BLaER1 (cell line): ENCODE measurements around the gene ETV5.

ENCODE experiments used
- H3K27ac ChIP-seq: shearing (Covaris generic); formaldehyde crosslinking; 2 replicates; pipeline ENCODE4 v1.8.1; 2022
- H3K27me3 ChIP-seq: shearing (Covaris generic); formaldehyde crosslinking; 2 replicates; pipeline ENCODE4 v1.8.1; 2022
- H3K36me3 ChIP-seq: shearing (Covaris generic); formaldehyde crosslinking; 2 replicates; pipeline ENCODE4 v1.8.1; 2022
- H3K4me1 ChIP-seq: shearing (Covaris generic); formaldehyde crosslinking; 2 replicates; pipeline ENCODE4 v1.8.1; 2022
- H3K4me2 ChIP-seq: shearing (Covaris generic); formaldehyde crosslinking; 2 replicates; pipeline ENCODE4 v1.8.1; 2022
- H3K4me3 ChIP-seq: shearing (Covaris generic); formaldehyde crosslinking; 2 replicates; pipeline ENCODE4 v1.8.1; 2022
- H3K9ac ChIP-seq: shearing (Covaris generic); formaldehyde crosslinking; 2 replicates; pipeline ENCODE4 v1.8.1; 2022
- H3K9me3 ChIP-seq: shearing (Covaris generic); formaldehyde crosslinking; 2 replicates; pipeline ENCODE4 v1.8.1; 2022
- H4K20me1 ChIP-seq: shearing (Covaris generic); formaldehyde crosslinking; 2 replicates; pipeline ENCODE4 v1.8.1; 2022
- Cebpa-rat ChIP-seq: shearing (Covaris generic); IDR thresholded peaks from 2 replicates; pipeline ENCODE4 v1.8.1; 2022

Gene ETV5

GRCh38 chr3:186143250-186143649, 34.4 kb upstream of the ETV5 start:
- Histone ChIP-seq H3K36me3 (0 out of 2 replicates have a peak, but pooled peaks cover 6% of the 10 kb centered on the region), H3K9me3 (peaks cover 11% of the 10 kb centered on the region), H3K4me1 (peaks cover 98% of the 10 kb centered on the region), H3K4me3 (no peak overlapping the region), H4K20me1 (no peaks in the 10 kb centered on the region), H3K27ac (peak overlapping the region; percentile 95), H3K4me2 (peak overlapping the region; percentile 83), H3K9ac (peak overlapping the region; percentile 79; the same call in 1 of the 2 replicates), H3K27me3 (no peaks in the 10 kb centered on the region)
- no peak for TF ChIP-seq Cebpa-rat

- Histone ChIP-seq H3K4me3 (peak overlapping the region; percentile 22; the same call in 1 of the 2 replicates), H3K9ac (peak overlapping the region; percentile 79), H3K4me2 (peak overlapping the region; percentile 83), H3K27ac (peak overlapping the region; percentile 95), H3K4me1 (peaks cover 98% of the 10 kb centered on the region), H3K27me3 (no peaks in the 10 kb centered on the region), H3K36me3 (0 out of 2 replicates have a peak, but pooled peaks cover 1% of the 10 kb centered on the region), H3K9me3 (peaks cover 3% of the 10 kb centered on the region; the same call in 1 of the 2 replicates), H4K20me1 (no peaks in the 10 kb centered on the region)
- no peak for TF ChIP-seq Cebpa-rat
Observed at GRCh38 chr3:186142393-186142932, 33.6 kb upstream of the ETV5 start.

- Histone ChIP-seq H3K27me3 (no peaks in the 10 kb centered on the region), H3K4me3 (peak overlapping the region; percentile 22; the same call in 1 of the 2 replicates), H4K20me1 (no peaks in the 10 kb centered on the region), H3K4me2 (peak overlapping the region; percentile 83), H3K4me1 (peaks cover 98% of the 10 kb centered on the region), H3K27ac (peak overlapping the region; percentile 95), H3K9ac (peak overlapping the region; percentile 79), H3K9me3 (no peaks in the 10 kb centered on the region), H3K36me3 (no peaks in the 10 kb centered on the region)
- TF ChIP-seq Cebpa-rat: no peak
Observed at GRCh38 chr3:186141790-186142189, 32.9 kb upstream of the ETV5 start.

- no peaks in the 10 kb centered on the region for H3K9me3 ChIP-seq
- H4K20me1 ChIP-seq: no peaks in the 10 kb centered on the region
- TF ChIP-seq Cebpa-rat: no peak
- H3K27me3 ChIP-seq: no peaks in the 10 kb centered on the region
- H3K9ac ChIP-seq: no peak overlapping the region; the same call in 1 of the 2 replicates
- H3K4me1 ChIP-seq: peaks cover 98% of the 10 kb centered on the region
- peak overlapping the region; percentile 45 for H3K4me2 ChIP-seq
- no peak overlapping the region for H3K4me3 ChIP-seq
- H3K36me3 ChIP-seq: no peaks in the 10 kb centered on the region
- H3K27ac ChIP-seq: peak overlapping the region; percentile 64
Observed at GRCh38 chr3:186138272-186138981, 29.5 kb upstream of the ETV5 start.

- H3K9ac ChIP-seq: no peak overlapping the region
Observed at GRCh38 chr3:186137051-186137685, 28.3 kb upstream of the ETV5 start.

GRCh38 chr3:186133980-186134379, 25.1 kb upstream of the ETV5 start:
- peak overlapping the region; percentile 15; the same call in 1 of the 2 replicates for H3K27ac ChIP-seq
- peaks cover 90% of the 10 kb centered on the region for H3K4me1 ChIP-seq
- peak overlapping the region; percentile 57 for H3K4me2 ChIP-seq
- H3K27me3 ChIP-seq: no peaks in the 10 kb centered on the region
- H3K4me3 ChIP-seq: no peak overlapping the region
- TF ChIP-seq Cebpa-rat: no peak
- H3K9me3 ChIP-seq: peaks cover 10% of the 10 kb centered on the region; the same call in 1 of the 2 replicates
- no peaks in the 10 kb centered on the region for H3K36me3 ChIP-seq
- no peaks in the 10 kb centered on the region for H4K20me1 ChIP-seq
- no peak overlapping the region; the same call in 1 of the 2 replicates for H3K9ac ChIP-seq

More at GRCh38 chr3:186137051-186137685, 28.3 kb upstream of the ETV5 start:
- H3K4me2 ChIP-seq: peak overlapping the region; percentile 45
- TF ChIP-seq Cebpa-rat: no peak
- peaks cover 100% of the 10 kb centered on the region for H3K4me1 ChIP-seq
- peaks cover 4% of the 10 kb centered on the region; the same call in 1 of the 2 replicates for H3K9me3 ChIP-seq
- peak overlapping the region; percentile 64 for H3K27ac ChIP-seq
- H3K27me3 ChIP-seq: no peaks in the 10 kb centered on the region
- no peak overlapping the region for H3K4me3 ChIP-seq
- no peaks in the 10 kb centered on the region for H3K36me3 ChIP-seq
- no peaks in the 10 kb centered on the region for H4K20me1 ChIP-seq

GRCh38 chr3:186132487-186132886, 23.6 kb upstream of the ETV5 start:
- no peaks in the 10 kb centered on the region for H3K27me3 ChIP-seq
- H3K4me1 ChIP-seq: peaks cover 90% of the 10 kb centered on the region
- no peak overlapping the region for H3K9ac ChIP-seq
- no peak overlapping the region for H3K27ac ChIP-seq
- H3K4me3 ChIP-seq: no peak overlapping the region
- no peaks in the 10 kb centered on the region for H3K36me3 ChIP-seq
- no peaks in the 10 kb centered on the region for H4K20me1 ChIP-seq
- H3K9me3 ChIP-seq: peaks cover 10% of the 10 kb centered on the region; the same call in 1 of the 2 replicates
- peak overlapping the region; percentile 57 for H3K4me2 ChIP-seq
- no peak for TF ChIP-seq Cebpa-rat

- peaks cover 66% of the 10 kb centered on the region for H3K4me1 ChIP-seq
- no peak for TF ChIP-seq Cebpa-rat
Observed at GRCh38 chr3:186129206-186129605, 20.3 kb upstream of the ETV5 start.

GRCh38 chr3:186128158-186128557, 19.3 kb upstream of the ETV5 start:
- peaks cover 56% of the 10 kb centered on the region for H3K4me1 ChIP-seq
- H3K36me3 ChIP-seq: no peaks in the 10 kb centered on the region
- H4K20me1 ChIP-seq: no peaks in the 10 kb centered on the region

More at GRCh38 chr3:186129206-186129605, 20.3 kb upstream of the ETV5 start:
- Histone ChIP-seq H3K4me3 (no peak overlapping the region), H3K36me3 (no peaks in the 10 kb centered on the region), H3K27ac (no peak overlapping the region), H4K20me1 (no peaks in the 10 kb centered on the region), H3K27me3 (no peaks in the 10 kb centered on the region), H3K9ac (no peak overlapping the region; the same call in 1 of the 2 replicates), H3K9me3 (peaks cover 10% of the 10 kb centered on the region; the same call in 1 of the 2 replicates), H3K4me2 (peak overlapping the region; percentile 35; the same call in 1 of the 2 replicates)

More at GRCh38 chr3:186128158-186128557, 19.3 kb upstream of the ETV5 start:
- no peaks in the 10 kb centered on the region for H3K27me3 ChIP-seq
- H3K4me2 ChIP-seq: peak overlapping the region; percentile 45
- no peak overlapping the region for H3K4me3 ChIP-seq
- H3K9ac ChIP-seq: no peak overlapping the region
- no peak overlapping the region for H3K27ac ChIP-seq
- no peak for TF ChIP-seq Cebpa-rat
- H3K9me3 ChIP-seq: peaks cover 10% of the 10 kb centered on the region; the same call in 1 of the 2 replicates
